ENCODE data around the gene TNF. TPM values are rescaled to one million over a fixed set of nuclear protein-coding genes. Genes with fewer than 3 reads are reported as not detected.
A peak's percentile ranks its signal among the peaks of the same experiment; 100 is the strongest.

Gene TNF
- 10 to 100 TPM; 89.2 to 92.5 TPM for total RNA-seq

DNA sequence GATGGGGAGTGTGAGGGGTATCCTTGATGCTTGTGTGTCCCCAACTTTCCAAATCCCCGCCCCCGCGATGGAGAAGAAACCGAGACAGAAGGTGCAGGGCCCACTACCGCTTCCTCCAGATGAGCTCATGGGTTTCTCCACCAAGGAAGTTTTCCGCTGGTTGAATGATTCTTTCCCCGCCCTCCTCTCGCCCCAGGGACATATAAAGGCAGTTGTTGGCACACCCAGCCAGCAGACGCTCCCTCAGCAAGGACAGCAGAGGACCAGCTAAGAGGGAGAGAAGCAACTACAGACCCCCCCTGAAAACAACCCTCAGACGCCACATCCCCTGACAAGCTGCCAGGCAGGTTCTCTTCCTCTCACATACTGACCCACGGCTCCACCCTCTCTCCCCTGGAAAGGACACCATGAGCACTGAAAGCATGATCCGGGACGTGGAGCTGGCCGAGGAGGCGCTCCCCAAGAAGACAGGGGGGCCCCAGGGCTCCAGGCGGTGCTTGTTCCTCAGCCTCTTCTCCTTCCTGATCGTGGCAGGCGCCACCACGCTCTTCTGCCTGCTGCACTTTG, at the start of gene TNF:
Gene TNF, plus strand, starts transcription at position 231 of the 567 bp plus-strand sequence. Its CDS starts 177 bp downstream, at position 408.
- Mint-ChIP-seq H3K36me3 (ENCODE audit: low read depth) (peaks cover 68% of the 10 kb centered on the region), H3K4me3 (peak within 1 kb of the TSS; percentile 96), H3K4me1 (ENCODE audit: low read depth) (peaks cover 54% of the 10 kb centered on the region), H3K27ac (peak within 1 kb of the TSS; percentile 97), H3K27me3 (no peaks in the 10 kb centered on the region), H3K9me3 (no peaks in the 10 kb centered on the region)
- ATAC-seq (peak; percentile 21), DNase-seq (peak; percentile 87)
- ChIA-PET POLR2A (interaction anchor here (0.6 to 35.7 kb wide), 12 partner anchors 5 to 334 kb away, joined by 3 to 1181 read pairs (median 8); partner anchors contain the start of genes ABHD16A, ATP6V1G2, BAG6 and DDX39B), CTCF (interaction anchor here (1.9 to 56.2 kb wide), 3 partner anchors 14 to 41 kb away, joined by 5 to 2542 read pairs (median 2542); partner anchors contain the start of genes ATP6V1G2, DDX39B, LST1 and LTA)
- TF ChIP-seq, protein P1, sequence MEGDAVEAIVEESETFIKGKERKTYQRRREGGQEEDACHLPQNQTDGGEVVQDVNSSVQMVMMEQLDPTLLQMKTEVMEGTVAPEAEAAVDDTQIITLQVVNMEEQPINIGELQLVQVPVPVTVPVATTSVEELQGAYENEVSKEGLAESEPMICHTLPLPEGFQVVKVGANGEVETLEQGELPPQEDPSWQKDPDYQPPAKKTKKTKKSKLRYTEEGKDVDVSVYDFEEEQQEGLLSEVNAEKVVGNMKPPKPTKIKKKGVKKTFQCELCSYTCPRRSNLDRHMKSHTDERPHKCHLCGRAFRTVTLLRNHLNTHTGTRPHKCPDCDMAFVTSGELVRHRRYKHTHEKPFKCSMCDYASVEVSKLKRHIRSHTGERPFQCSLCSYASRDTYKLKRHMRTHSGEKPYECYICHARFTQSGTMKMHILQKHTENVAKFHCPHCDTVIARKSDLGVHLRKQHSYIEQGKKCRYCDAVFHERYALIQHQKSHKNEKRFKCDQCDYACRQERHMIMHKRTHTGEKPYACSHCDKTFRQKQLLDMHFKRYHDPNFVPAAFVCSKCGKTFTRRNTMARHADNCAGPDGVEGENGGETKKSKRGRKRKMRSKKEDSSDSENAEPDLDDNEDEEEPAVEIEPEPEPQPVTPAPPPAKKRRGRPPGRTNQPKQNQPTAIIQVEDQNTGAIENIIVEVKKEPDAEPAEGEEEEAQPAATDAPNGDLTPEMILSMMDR (IDR thresholded peaks at IDR 0.05), result no peak
- intact Hi-C loops (cut with micrococcal nuclease), result loop anchor here (2.0 kb wide), 1 partner anchor 17 kb away; no protein-coding TSS in a partner anchor

DNA sequence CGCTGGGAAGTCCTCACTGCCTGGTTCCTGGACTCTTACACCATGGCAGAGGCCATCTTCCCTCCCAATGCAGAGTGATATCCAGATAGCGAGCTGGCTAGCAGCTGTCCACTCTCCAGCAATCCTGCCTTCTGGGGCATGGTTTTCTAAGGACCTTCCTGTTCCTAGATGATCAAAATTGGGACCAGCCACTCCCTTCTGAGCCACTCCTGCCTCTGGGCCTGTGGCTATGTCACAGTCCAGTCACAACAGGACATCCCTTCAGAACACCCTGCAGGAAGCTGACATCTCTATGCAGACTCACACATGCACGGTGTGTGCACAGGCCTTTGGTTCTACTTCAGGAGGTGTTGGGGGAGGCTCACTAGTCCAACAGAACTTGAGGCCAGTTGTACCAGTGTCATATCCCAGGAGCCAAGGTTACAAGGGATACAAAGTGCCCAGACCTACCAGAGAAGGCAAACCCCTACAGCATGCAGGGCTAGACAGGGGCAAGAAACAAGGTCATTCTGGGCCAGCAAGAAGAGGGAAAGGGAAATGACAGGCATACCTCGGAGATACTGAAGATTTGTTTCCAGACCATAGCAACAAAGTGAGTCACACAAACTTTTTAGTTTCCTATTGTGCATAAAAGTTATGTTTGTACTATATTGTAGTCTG, 49.3 kb upstream of the TNF start:
- ATAC-seq, result peak; percentile 17
- H3K27ac Mint-ChIP-seq, result no peak overlapping the region
- intact Hi-C loops (cut with micrococcal nuclease), result no loop called here
- no peaks in the 10 kb centered on the region for H3K4me1 Mint-ChIP-seq (ENCODE audit: low read depth)
- H3K36me3 Mint-ChIP-seq (ENCODE audit: low read depth), result peaks cover 14% of the 10 kb centered on the region
- no peak overlapping the region for H3K4me3 Mint-ChIP-seq
- TF ChIP-seq, protein P1 (IDR thresholded peaks at IDR 0.05), result no peak
- ChIA-PET POLR2A (interaction anchor here (2.3 kb wide), 1 partner anchor 15 kb away, joined by 7 read pairs; the partner anchor contains the start of gene DDX39B), CTCF (no interaction called here)
- DNase-seq, result no peak
- no peaks in the 10 kb centered on the region for H3K9me3 Mint-ChIP-seq
- peaks cover 2% of the 10 kb centered on the region for H3K27me3 Mint-ChIP-seq

DNA sequence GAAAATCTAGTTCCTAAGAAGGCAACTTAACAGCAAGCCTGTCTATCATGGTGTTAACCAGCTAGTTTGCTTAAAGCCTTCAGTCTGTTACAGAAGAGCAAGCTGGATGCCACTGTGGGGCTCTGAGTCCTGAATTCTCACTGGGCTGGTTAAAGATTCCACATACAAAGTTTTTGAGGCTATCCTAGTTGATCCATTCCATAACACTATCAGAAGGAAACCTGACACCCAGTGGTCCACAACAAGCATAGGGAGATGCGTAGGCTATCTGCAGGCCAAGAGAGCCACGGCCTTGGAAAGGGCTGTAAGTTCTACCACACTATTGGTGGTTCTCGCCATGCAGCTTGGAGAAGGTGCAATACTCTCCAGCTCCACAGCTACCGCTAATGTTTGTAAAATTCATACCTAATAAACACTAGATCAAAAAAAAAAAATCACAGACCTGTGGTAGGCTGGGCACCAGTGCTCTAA, 47.0 kb upstream of the TNF start:
- Mint-ChIP-seq H3K4me3 (no peak overlapping the region), H3K27ac (no peak overlapping the region)
- intact Hi-C loops (cut with micrococcal nuclease), result no loop called here

DNA sequence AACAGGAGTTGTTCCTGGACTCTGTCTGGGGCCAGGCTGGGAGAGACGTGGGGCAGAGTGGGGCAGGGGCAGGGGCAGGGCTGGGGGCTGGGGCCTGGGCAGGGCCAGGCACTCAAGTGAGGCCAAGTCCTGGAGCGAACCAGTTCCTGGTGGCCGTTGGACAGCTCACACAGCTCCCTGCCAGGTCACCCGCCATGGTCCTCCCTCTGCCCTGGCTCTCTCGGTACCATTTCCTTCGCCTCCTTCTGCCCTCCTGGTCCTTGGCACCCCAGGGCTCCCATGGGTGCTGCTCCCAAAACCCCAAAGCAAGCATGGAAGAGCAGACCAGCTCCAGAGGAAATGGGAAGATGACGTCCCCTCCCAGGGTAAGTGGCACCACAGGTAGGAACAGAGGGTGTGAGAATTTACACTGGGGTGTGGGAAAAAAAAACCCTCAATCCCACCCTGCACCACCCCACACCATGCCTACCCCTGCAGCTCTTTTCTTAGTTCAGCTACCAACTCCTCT, 46.5 kb upstream of the TNF start, which contains the start of gene MCCD1:
Gene MCCD1, plus strand, starts transcription at position 142 of the 508 bp plus-strand sequence. Its CDS starts 53 bp downstream, at position 195.
- H3K4me1 Mint-ChIP-seq (ENCODE audit: low read depth), result peaks cover 10% of the 10 kb centered on the region
- TF ChIP-seq, protein P1 (IDR thresholded peaks at IDR 0.05), result no peak
- H3K4me3 Mint-ChIP-seq, result no peak within 1 kb of the TSS
- ATAC-seq (peak; percentile 13), DNase-seq (no peak)
- no peaks in the 10 kb centered on the region for H3K9me3 Mint-ChIP-seq
- intact Hi-C loops (cut with micrococcal nuclease), result no loop called here
- ChIA-PET CTCF (interaction anchor here (0.6 to 1.0 kb wide), 3 partner anchors 31 to 86 kb away, joined by 3 to 4 read pairs (median 3); partner anchors contain the start of gene MICB), POLR2A (interaction anchor here (0.6 to 2.6 kb wide), 8 partner anchors 10 to 298 kb away, joined by 3 to 21 read pairs (median 6); partner anchors contain the start of genes DDX39B and MICB)
- H3K27ac Mint-ChIP-seq, result peak within 1 kb of the TSS; percentile 15
- peaks cover 37% of the 10 kb centered on the region for H3K36me3 Mint-ChIP-seq (ENCODE audit: low read depth)
- no peaks in the 10 kb centered on the region for H3K27me3 Mint-ChIP-seq

More for the DNA sequence above, 47.0 kb upstream of the TNF start:
- Mint-ChIP-seq H3K36me3 (ENCODE audit: low read depth) (peaks cover 31% of the 10 kb centered on the region), H3K27me3 (no peaks in the 10 kb centered on the region), H3K4me1 (ENCODE audit: low read depth) (peaks cover 9% of the 10 kb centered on the region), H3K9me3 (no peaks in the 10 kb centered on the region)
- DNase-seq, result no peak
- ChIA-PET POLR2A (interaction anchor here (0.8 to 2.6 kb wide), 7 partner anchors 10 to 123 kb away, joined by 3 to 21 read pairs (median 6); partner anchors contain the start of genes DDX39B and MICB), CTCF (interaction anchor here (0.9 kb wide), 1 partner anchor 31 kb away, joined by 4 read pairs; the partner anchor contains the start of gene MICB)
- no peak for ATAC-seq
- TF ChIP-seq, protein P1 (IDR thresholded peaks at IDR 0.05), result no peak

Measured in activated CD8-positive, alpha-beta T cell treated with anti-CD3 and anti-CD28 coated beads for 36 hours (primary cell).